ENCODE data around the gene CCT7. TPM values are rescaled to one million over a fixed set of nuclear protein-coding genes. Genes with fewer than 3 reads are reported as not detected.
A peak's percentile ranks its signal among the peaks of the same experiment; 100 is the strongest.

The CCT7 gene
- total RNA-seq, 1 donor from 2014 or later, result 216 TPM

DNA sequence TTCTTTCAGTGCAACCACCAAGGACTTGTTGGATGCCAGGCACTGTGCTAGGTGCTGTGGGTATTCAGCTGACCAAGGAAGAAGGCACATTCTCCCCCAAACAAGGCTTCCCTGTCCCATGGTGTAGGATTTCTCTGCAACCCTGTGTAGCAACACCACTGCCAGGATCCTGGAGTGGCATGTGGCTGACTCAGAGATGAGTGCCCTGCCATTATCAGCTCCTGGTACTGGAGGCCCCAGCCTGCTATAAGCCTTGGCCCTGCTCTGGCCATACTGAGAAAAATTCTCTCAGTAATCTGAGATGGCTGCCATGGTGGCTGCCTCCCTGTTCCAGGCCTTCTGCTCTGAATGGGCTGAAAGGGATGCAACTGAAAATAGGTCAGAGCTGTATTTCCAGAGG lies 15.8 kb upstream of the CCT7 start:
- intact Hi-C loops (cut with micrococcal nuclease), result no loop called here
- ATAC-seq, result peak; percentile 45
- no peak for DNase-seq

DNA sequence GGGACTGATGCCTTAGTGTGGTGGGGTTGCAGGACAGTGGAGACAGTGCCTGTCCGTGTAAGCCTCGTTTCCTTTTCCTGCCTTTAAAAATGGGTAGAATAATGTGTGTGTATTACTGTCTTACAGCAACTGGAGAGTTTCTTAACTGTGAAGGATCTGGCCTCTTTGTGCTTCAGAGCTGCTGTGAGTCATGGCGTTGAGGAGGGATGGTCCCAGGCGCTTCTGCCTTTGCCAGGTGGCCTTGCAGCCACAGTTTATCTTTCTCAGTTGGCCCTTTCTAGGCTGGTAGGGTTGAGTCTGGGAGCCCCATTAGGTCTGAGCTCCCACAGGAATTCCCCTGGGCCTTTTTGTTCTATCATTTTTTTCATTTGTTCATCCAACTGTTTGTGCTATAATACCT lies 10.3 kb upstream of the CCT7 start:
- intact Hi-C loops (cut with micrococcal nuclease), result no loop called here
- ATAC-seq (no peak), DNase-seq (no peak)

DNA sequence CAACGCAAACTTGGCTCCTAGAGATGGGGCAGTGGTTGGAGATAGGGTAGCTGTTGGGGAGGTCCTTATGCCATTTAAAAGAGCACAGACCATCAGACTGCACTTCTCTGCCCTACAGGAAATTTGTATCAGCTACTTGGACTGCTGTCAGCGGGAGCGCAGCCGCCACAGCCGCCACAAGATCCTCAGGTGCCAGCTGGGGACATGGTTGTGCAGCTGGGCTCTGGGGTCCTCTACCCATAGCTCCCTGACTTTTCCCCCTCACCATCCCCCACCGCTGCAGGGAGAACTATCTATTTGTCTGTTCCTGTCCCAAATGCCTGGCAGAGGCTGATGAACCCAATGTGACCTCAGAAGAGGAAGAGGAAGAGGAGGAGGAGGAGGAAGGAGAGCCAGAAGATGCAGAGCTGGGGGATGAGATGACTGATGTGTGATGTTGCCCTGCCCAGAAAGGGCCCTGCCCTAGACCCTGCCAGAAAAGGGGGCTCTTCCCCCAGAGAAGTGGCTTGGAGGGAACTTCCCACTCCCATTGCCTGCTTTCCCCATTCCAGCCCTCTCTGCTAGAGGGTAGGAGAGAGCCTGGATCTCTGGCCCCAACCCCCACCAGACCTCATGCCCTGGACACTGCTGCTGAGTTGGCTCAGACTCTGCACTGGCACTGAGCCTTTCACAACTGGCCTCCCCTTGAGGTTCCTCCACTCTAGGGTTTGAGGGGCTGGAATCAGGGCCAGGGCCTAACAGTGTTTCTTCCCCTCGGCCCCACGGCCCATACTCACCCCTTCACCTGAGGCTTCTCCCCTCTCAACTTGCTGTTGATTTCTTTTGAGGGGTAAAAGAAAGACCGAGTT lies 8.4 kb upstream of the CCT7 start:
- peak; percentile 60 for ATAC-seq
- intact Hi-C loops (cut with micrococcal nuclease), result no loop called here

DNA sequence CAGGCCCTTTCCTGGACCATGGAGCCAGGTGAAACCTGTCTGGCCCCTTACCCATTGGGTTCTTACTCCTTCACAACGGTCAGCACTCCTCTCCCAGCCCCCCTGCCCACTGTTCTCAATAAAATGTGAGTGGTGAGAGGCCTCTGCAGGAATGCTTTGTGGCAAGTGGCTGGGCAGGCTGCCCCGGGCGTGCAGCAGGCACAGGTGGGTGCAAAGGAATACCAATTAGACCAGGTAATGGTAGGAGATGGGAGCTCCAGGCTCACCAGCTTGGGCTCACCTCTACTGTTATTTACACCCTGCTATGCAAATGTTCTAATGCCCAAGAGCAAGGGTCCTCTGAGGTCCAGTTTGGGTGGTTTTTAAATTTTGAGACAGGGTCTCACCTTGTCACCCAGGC lies 7.0 kb upstream of the CCT7 start:
- DNase-seq, result no peak
- intact Hi-C loops (cut with micrococcal nuclease), result no loop called here
- ATAC-seq, result no peak

More for the DNA sequence above, 8.4 kb upstream of the CCT7 start:
- no peak for DNase-seq

DNA sequence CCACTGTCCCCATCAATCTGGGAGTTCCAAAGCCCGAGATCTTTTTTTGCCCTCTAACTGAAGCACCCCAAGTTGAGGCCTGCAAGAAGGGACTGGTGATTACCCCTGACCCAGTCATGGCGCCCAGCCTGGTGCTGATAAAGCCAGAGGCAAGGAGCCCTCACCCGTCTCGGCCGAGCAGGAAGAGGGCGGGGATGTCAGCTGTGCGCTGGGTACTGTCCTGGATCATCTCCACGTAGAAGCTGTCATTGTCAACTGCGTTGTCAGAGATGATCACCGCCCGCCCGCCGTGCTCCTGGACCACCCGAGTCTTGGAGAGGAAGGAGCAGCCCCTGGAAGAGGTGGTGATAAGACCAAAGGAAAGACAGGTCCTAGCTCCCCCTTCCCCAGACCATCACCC lies 5.5 kb upstream of the CCT7 start:
- ATAC-seq (no peak), DNase-seq (no peak)
- intact Hi-C loops (cut with micrococcal nuclease), result no loop called here

DNA sequence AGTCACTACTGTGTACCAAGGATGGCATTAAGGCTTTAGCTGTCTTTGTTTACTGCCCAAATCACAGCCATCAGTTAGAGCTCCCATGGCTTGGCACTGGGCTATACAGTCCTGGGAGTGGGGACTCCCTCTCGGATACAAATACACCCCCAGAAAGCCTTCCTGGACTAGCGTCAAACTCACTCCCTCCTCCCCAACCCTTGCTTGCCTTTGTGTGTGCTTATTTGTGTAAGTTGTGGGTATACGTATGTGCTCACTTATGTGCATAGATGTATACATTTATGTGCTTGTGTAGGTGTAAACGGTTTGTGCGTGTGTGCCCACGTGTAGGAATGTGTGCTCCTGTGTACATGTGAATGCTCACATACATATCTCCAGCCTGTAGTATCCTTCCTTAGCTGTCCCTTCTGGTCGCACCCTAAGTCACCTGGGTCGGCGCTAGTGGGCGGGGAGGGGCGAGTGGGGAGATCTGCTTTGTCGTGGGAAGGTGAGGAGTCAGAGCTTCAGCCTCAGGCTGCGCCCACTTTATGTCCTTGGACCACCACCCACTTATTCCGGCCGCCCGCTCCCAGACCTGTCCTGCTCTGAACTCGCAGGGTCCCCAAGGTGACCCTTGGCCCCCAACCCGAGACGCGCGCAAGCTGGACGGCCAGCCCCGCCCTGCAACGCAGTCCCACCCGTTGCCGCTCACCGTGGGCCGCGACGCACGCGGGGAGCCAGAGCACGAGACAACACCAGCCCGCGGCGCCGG lies 1.5 kb upstream of the CCT7 start:
- DNase-seq, result no peak
- peak; percentile 0 for ATAC-seq
- intact Hi-C loops (cut with micrococcal nuclease), result no loop called here

DNA sequence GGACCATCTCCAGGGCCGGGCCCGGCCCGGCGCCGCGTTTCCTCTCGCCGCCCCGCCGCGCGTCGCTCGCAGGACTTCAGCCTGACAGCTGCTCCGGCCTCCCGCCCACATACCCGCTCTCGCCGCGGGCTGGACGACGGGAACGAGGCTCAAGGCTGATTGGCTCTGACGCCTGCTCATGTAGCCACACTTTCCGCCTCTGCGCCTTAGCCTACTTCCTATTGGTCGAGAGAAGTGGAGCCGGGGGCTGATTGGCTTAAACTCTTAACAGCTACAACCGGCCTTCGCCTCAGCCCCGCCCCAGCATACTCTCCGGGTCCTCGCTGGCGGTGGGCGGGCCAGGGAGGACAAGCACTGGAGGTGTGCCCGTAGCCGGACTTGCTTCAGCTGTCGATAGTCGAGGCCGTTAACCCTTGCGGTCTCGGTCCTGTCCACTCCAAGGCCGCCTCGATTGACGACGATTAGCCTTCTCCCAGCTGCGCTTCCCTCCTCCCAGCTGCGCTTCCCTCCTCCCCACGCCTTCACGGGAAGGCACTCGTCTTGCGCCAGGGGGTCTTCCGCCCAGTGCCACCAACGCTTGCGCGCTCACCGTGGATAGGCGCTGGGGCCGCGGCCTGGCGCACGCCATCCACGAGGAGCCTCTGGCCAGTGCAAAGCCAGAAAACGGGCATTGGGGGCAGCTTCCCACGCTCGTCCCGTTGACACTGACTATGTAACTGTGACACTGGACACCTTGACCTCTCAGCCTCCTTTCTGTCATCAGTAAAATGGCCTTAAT lies 765 bp upstream of the CCT7 start, which contains the start of gene PRADC1:
Gene PRADC1 (minus strand): TSS at position 86 of the 778 bp plus-strand sequence. CDS start 79 bp downstream, at position 7.
- peak; percentile 93 for ATAC-seq
- intact Hi-C loops (cut with micrococcal nuclease), result no loop called here

DNA sequence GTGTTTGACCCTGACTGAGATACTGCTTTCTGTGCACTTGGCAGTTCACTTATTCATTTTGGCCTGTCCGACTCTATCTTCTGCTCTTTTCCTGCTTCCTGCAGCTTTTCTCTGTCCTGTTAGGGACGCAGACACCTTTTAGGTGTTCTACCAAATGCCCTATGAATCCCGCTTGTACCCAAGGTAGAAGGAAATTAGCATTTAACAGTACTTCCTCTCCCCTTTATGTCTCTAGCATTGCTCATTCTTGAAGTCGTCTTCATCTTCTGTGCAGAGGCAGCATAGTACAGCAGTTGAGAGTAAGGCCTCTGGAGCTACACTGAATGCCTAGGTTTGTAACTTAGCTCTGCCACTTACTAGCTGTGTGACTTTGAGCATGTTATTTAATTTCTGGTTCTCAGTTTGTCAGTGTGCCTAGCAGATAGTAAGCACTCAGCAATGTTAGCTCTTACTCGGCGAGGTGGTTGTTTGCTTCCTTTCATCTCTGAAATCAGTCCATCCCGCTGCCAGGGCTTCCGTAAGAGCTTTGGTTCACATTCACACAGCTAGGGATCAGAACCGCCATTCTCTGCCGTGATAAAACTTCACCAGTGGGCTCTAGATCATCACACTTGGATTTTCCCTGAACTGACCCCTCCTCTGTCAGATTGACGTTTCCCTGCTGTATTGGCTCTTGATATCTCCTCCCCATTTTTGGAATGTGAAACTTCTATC lies 1.4 kb downstream of the CCT7 start:
- DNase-seq (no peak), ATAC-seq (no peak)
- intact Hi-C loops (cut with micrococcal nuclease), result no loop called here

More for the DNA sequence above, 765 bp upstream of the CCT7 start, which contains the start of gene PRADC1:
- DNase-seq, result peak; percentile 97

DNA sequence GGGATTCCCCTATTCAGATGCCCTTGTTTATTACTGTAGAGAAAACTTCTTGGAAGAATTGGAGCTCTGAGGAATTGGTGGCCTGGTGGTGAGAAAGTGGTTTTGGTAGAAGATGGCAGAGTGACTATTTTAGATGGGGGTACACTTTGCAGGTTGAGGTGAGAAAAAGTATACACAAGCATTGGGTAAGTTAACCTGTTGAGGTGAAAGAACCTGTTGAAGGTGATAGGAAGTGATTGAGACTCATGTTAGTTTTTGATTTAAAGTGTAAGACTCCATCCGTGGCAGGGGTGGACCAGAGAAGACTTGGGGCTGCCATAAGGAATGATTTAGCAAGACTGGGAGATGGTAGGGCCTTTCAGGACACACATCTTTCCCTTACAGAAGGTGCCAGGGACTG lies 3.1 kb downstream of the CCT7 start:
- DNase-seq (no peak), ATAC-seq (no peak)
- intact Hi-C loops (cut with micrococcal nuclease), result no loop called here

DNA sequence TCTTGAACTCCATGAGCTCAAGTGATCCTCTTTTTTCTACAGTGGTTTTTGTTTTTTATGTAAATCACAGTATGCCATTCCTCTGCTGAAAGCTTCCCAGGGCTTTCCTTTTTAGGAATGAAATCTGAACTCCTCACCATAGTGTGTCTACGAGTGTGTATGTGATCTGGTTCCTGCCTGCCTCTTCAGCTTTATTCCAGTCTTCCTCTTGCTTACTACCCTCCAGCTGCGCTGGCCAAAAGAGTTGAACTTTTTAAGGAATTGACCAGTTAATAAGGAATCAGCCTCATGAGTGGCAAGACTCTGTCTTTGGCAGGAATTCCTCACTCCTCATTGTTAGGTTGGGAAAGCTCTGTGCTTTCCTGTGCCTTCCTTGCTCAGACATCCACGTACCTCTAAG lies 4.0 kb downstream of the CCT7 start:
- ATAC-seq, result no peak
- intact Hi-C loops (cut with micrococcal nuclease), result no loop called here
- no peak for DNase-seq

DNA sequence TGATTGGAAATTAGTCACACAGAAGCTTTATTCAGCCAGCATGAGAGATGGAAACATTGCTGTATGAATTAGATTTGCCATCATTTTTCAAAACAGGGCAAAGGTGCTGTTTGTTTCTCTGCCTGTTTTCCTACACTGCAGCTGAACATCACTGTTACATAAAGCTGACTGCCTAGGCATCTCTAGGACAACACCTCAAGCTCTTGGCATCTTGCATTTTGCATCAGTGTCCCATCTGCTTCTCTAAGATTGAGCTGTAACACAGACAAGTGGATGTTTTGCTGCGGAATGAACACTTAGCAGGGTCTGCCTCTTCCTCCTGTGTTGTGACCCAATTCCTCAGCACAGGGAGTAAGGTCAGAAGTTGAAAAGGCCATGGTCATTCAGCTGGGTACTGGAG lies 4.9 kb downstream of the CCT7 start:
- intact Hi-C loops (cut with micrococcal nuclease), result no loop called here
- DNase-seq (no peak), ATAC-seq (no peak)

DNA sequence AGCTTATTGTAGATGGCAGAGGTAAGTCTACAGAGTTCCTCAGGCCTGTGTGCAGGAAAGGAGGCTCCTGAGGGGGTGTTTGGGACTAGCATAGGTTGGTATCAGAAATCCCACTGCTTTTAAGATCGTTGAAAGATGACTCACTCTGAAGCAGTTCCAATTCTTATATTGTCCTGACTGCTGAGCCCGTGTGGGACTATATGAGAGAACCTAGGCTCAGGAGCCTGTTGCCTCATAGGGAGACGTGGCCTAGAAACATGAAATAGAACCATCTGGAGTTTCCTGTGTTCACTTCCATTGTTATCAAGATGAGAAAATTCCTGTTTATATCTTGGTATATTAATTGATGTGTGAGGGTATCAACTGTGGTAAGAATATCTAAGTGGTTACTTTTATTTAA lies 5.7 kb downstream of the CCT7 start:
- no peak for ATAC-seq
- intact Hi-C loops (cut with micrococcal nuclease), result no loop called here
- DNase-seq, result no peak

DNA sequence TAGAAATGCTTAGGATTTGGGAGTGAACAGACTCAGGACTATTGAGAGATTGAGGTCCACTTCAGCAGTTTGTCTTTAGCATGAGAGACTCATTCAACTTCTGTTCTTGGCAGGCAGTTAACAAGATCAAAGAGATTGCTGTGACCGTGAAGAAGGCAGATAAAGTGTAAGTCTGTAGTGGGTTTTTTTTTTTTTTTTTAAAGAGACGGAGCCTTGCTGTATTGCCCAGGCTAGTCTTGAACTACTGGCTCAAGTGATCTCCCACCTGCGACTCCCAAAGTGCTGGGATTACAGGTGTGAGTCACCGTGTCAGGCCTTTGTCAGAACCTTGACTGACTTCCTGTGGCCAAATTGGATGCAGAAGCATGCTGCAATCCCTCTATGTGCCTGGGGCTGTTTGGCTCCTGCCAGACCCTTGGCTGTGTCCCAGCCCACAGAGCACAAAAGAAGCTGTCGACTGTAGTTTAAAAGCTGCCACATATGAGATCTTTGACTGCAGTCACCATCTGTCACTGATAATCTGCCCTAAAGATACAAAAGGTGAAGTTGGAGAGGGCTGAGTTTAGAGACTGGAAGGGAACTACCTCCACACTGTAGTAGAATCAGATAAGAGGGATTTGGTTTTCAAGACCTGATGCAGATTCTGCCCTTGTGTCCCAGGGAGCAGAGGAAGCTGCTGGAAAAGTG lies 9.9 kb downstream of the CCT7 start:
- intact Hi-C loops (cut with micrococcal nuclease), result no loop called here
- DNase-seq, result no peak

DNA sequence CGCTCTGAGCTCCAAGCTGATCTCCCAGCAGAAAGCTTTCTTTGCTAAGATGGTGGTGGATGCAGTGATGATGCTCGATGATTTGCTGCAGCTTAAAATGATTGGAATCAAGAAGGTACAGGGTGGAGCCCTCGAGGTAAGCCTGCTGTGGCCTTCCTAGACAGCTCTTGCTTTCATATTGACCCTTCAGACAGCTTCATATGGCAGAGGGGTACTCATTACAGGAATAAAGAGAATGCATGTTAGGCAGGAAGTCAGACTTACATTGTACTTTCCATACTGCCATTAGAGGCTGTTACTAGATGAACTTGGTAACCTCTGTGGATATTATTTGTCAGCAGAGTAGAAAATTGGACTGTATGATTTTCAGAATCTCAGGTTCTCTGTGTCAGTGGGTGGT lies 10.5 kb downstream of the CCT7 start:
- intact Hi-C loops (cut with micrococcal nuclease), result no loop called here
- DNase-seq (no peak), ATAC-seq (no peak)

More for the DNA sequence above, 9.9 kb downstream of the CCT7 start:
- ATAC-seq, result peak; percentile 81

DNA sequence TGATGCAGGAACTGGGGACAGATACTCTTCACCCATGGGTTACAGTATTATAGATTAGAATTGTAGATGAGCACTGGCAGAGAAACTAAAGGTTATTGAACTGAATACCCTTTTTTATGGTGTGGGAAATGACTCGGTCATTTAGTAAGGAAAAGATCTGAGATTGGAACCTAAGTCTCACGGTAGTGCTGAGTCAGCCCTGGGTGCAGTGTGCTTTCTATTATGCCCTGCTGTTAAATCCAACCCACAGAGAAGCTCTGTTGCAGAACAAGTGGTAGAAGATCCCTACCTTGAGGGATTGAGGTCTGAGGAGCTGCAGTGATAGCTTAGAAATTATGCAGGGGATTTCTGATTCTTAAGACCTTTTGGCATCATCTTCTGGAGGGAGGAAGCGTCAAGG lies 12.7 kb downstream of the CCT7 start:
- no peak for ATAC-seq
- DNase-seq, result no peak
- intact Hi-C loops (cut with micrococcal nuclease), result no loop called here

DNA sequence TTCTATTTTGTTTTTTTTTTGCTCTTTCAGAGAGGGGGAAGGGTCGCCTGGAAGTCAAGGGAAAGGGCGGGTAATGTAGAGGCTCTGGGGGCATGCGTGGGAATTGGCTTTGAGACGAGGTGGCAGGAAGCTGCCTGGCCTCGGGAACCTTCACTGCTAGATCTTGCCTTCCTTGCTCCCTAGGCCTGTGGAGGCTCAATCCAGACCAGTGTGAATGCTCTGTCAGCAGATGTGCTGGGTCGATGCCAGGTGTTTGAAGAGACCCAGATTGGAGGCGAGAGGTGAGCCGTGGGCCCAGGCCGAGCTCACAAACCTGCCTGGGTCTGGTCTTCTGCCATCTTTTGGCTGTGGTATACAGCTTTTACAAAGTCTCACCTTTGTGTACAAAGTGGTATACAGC lies 15.5 kb downstream of the CCT7 start:
- intact Hi-C loops (cut with micrococcal nuclease), result no loop called here
- DNase-seq (no peak), ATAC-seq (peak; percentile 44)

DNA sequence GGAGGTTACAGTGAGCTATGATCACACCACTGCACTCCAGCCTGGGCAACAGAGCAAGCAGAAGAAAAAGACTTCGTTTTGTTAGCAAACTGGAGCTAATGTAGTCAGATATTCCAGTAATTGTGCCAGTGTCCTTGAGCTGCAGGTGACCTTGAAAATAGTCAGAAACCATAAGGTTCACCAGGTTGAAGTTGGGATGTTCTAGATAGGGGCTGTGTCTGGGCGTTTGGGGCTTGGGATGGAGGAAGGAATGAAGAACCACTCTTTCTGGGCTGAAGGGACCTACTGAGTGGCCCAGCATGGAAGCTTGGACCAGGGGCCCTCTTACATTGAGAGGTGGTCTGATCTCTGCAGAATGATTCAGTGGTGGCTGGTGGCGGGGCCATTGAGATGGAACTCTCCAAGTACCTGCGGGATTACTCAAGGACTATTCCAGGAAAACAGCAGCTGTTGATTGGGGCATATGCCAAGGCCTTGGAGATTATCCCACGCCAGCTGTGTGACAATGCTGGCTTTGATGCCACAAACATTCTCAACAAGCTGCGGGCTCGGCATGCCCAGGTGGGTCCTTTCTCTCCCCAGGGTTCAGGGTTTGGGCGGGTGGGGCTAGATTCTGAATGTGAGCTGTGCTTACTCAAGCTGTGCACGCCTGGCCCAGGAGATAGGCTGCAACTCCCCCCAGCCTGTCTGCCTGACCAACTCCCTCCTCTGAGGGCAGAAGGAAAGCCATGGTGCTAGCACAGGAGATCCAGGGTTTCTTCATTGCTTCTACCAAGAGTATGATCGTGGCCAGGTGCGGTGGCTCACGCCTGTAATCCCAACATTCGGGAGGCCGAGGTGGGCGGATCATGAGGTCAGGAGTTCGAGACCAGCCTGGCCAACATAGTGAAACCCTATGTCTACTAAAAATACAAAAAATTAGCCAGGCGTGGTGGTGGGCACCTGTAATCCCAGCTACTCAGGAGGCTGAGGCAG lies 17.1 kb downstream of the CCT7 start:
- DNase-seq (no peak), ATAC-seq (no peak)
- intact Hi-C loops (cut with micrococcal nuclease), result no loop called here

Measured in left ventricle myocardium superior (tissue), 1 donor.